OCI-LY7 (cell line): Measurements from ENCODE around the gene LRP2. TPM values are rescaled to one million over a fixed set of nuclear protein-coding genes. Genes with fewer than 3 reads are reported as not detected.

Experiments used
- BruUV-seq: library from RNA; stranded (reverse); fragments of 400-500 nt; replicated peaks from 2 replicates; lab custom pipeline; 2021; lab: Mats Ljungman, UMichigan
- CTCF ChIA-PET: fragments of 300-600 bp; sonication (Branson Sonifier 250); formaldehyde crosslinking; loops from one replicate; lab custom pipeline; 2022; ENCODE audit warnings: antibody characterized with exemption; ENCODE audit not compliant: unreplicated experiment; lab: Charles Lee
- POLR2A ChIA-PET: fragments of 300-600 bp; sonication (Branson Sonifier 250); formaldehyde crosslinking; loops from one replicate; lab custom pipeline; 2022; ENCODE audit warnings: antibody characterized with exemption; lab: Charles Lee
- DNase-seq: peaks from one replicate; pipeline ENCODE4 v3.0.0-alpha.2; 2015; ENCODE audit warnings: low spot score
- H2AFZ ChIP-seq: fragments of 200-600 bp; sonication (generic), shearing (Covaris generic); 2 replicates; pipeline ENCODE4 v1.6.1; 2014; ENCODE audit warnings: mild to moderate bottlenecking, antibody characterized with exemption, low read length, moderate library complexity
- H3K27ac ChIP-seq: fragments of 200-600 bp; sonication (generic); 2 replicates; pipeline ENCODE4 v1.5.1; 2014; ENCODE audit warnings: mixed run types, low read depth, mild to moderate bottlenecking, moderate library complexity, low read length, inconsistent platforms; ENCODE audit not compliant: poor library complexity, severe bottlenecking
- H3K36me3 ChIP-seq: fragments of 200-600 bp; sonication (generic); 2 replicates; pipeline ENCODE4 v1.6.1; 2014; ENCODE audit warnings: mild to moderate bottlenecking, antibody characterized with exemption, low read length, moderate library complexity, mixed read lengths; ENCODE audit not compliant: insufficient read depth
- H3K4me1 ChIP-seq: fragments of 200-600 bp; sonication (generic); 2 replicates; pipeline ENCODE4 v1.5.1; 2014; ENCODE audit warnings: mild to moderate bottlenecking, low read length; ENCODE audit not compliant: insufficient read depth, poor library complexity, severe bottlenecking
- H3K4me2 ChIP-seq: fragments of 200-600 bp; sonication (generic); 2 replicates; pipeline ENCODE4 v1.6.1; 2014; ENCODE audit warnings: mild to moderate bottlenecking, low read length
- H3K4me3 ChIP-seq: fragments of 200-600 bp; sonication (generic); 2 replicates; pipeline ENCODE4 v1.5.1; 2014; ENCODE audit warnings: mild to moderate bottlenecking, low read depth, low read length; ENCODE audit not compliant: poor library complexity, severe bottlenecking
- H3K79me2 ChIP-seq: fragments of 200-600 bp; sonication (generic); 2 replicates; pipeline ENCODE4 v1.6.1; 2016; ENCODE audit warnings: low read depth, mild to moderate bottlenecking, low read length, moderate library complexity, mixed read lengths; ENCODE audit not compliant: insufficient read depth
- H3K9me2 ChIP-seq: fragments of 200-600 bp; sonication (generic); 2 replicates; pipeline ENCODE4 v1.6.1; 2016; ENCODE audit warnings: mild to moderate bottlenecking, low read length, mixed read lengths; ENCODE audit not compliant: insufficient read depth
- H3K9me3 ChIP-seq: fragments of 200-600 bp; sonication (generic); 2 replicates; pipeline ENCODE4 v1.6.1; 2014; ENCODE audit warnings: mild to moderate bottlenecking, mixed run types, low read length, mixed read lengths
- H4K20me1 ChIP-seq: fragments of 200-600 bp; sonication (generic); 2 replicates; pipeline ENCODE4 v1.6.1; 2014; ENCODE audit warnings: mild to moderate bottlenecking, antibody characterized with exemption, low read length, moderate library complexity, mixed read lengths; ENCODE audit not compliant: insufficient read depth
- EZH2phosphoT487 ChIP-seq: fragments of 200-600 bp; sonication (generic); IDR thresholded peaks from 2 replicates; pipeline ENCODE4 v1.6.1; 2018; ENCODE audit warnings: low read depth, borderline replicate concordance, mild to moderate bottlenecking, mixed run types, antibody characterized with exemption, low read length, moderate library complexity, mixed read lengths
- intact Hi-C: fragments of 100-400 bp; cut with micrococcal nuclease; formaldehyde crosslinking; loops from one replicate; pipeline ENCODE4 v1.10.0; 2022; ENCODE audit not compliant: unreplicated experiment
- total RNA-seq, 2 experiments: library from RNA; depleted of rRNA in 1 of 2; stranded (reverse); fragments of >200 nt in 1 of 2; shearing (Covaris generic) in 1 of 2; gene quantifications; 2 replicates each; pipeline ENCODE4 v1.2.3, GENCODE V29; 2014 to 2022
- TF ChIP-seq, protein P1 (sequence below): fragments of 200-600 bp; sonication (generic); conservative IDR thresholded peaks from 2 replicates; pipeline ENCODE4 v1.5.1; 2014; ENCODE audit warnings: mild to moderate bottlenecking, antibody characterized with exemption, low read length, moderate library complexity, mixed read lengths

Gene LRP2
- total RNA-seq, 2 experiments from 2014 or later = 0.89 TPM; not detected in 1

DNA sequence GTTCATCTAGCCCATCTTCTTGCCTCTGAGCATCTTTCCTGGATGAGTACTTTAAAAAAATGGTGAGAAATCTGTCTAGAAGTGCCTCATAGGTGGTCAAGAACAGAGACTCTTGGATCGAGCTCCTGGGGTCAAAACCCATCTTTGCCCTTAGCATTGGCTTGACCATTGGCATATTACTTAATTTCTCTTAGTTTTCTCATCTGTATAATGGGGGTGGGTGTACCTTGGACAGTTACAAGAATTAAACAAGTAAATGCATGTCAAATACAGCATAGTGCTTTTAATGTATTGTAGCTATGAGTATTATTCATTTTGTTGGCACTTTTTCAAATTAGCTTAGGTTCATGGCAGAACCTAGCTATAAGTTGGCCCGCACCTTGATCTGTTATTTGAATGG lies 256.2 kb downstream of the LRP2 start:
- no peak overlapping the region for H3K4me3 ChIP-seq
- BruUV-seq = no TSS peak
- no peak overlapping the region for H2AFZ ChIP-seq
- no peaks in the 10 kb centered on the region for H3K36me3 ChIP-seq
- ChIA-PET CTCF (interaction anchor here (0.9 kb wide), 1 partner anchor 10 kb away, joined by 3 read pairs; no protein-coding TSS in a partner anchor), POLR2A (interaction anchor here (0.5 to 0.8 kb wide), 3 partner anchors 10 to 126 kb away, joined by 3 to 7 read pairs (median 4); no protein-coding TSS in a partner anchor)
- no peaks in the 10 kb centered on the region for H3K9me3 ChIP-seq
- no peaks in the 10 kb centered on the region for H4K20me1 ChIP-seq
- peaks cover 25% of the 10 kb centered on the region for H3K4me1 ChIP-seq
- no peaks in the 10 kb centered on the region for H3K9me2 ChIP-seq
- DNase-seq = no peak
- H3K4me2 ChIP-seq = no peak overlapping the region
- H3K79me2 ChIP-seq = no peaks in the 10 kb centered on the region
- TF ChIP-seq EZH2phosphoT487 = no peak
- TF ChIP-seq, protein P1, sequence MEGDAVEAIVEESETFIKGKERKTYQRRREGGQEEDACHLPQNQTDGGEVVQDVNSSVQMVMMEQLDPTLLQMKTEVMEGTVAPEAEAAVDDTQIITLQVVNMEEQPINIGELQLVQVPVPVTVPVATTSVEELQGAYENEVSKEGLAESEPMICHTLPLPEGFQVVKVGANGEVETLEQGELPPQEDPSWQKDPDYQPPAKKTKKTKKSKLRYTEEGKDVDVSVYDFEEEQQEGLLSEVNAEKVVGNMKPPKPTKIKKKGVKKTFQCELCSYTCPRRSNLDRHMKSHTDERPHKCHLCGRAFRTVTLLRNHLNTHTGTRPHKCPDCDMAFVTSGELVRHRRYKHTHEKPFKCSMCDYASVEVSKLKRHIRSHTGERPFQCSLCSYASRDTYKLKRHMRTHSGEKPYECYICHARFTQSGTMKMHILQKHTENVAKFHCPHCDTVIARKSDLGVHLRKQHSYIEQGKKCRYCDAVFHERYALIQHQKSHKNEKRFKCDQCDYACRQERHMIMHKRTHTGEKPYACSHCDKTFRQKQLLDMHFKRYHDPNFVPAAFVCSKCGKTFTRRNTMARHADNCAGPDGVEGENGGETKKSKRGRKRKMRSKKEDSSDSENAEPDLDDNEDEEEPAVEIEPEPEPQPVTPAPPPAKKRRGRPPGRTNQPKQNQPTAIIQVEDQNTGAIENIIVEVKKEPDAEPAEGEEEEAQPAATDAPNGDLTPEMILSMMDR = no peak
- intact Hi-C loops = no loop called here
- no peak overlapping the region for H3K27ac ChIP-seq

DNA sequence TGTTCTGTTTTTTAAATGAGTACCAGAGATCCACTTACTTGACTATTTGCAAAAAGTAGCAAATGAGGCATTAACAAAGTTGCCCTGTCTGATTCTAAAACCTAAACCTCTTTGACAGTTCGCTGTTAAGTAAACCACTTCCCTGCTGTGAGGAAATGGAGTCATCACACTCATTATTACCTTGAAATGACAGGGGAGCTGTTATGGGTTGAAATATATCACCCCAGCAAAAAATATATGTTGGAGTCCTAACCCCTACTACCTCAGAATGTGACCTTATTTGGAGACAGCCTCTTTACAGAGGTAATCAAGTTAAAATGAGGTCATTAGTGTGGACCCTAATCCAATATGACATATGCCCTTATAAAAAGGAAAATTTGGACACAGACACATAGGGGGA lies 256.9 kb downstream of the LRP2 start:
- H3K4me2 ChIP-seq = no peak overlapping the region
- no peak overlapping the region for H2AFZ ChIP-seq
- no peak for DNase-seq
- H3K79me2 ChIP-seq = no peaks in the 10 kb centered on the region
- CTCF ChIA-PET = interaction anchor here (0.9 kb wide), 1 partner anchor 9 kb away, joined by 3 read pairs; no protein-coding TSS in a partner anchor
- peaks cover 32% of the 10 kb centered on the region for H3K4me1 ChIP-seq
- no peak overlapping the region for H3K27ac ChIP-seq
- BruUV-seq = no TSS peak
- H3K9me2 ChIP-seq = no peaks in the 10 kb centered on the region
- no peaks in the 10 kb centered on the region for H3K36me3 ChIP-seq
- intact Hi-C loops = no loop called here
- TF ChIP-seq EZH2phosphoT487 = no peak
- TF ChIP-seq, protein P1 = no peak
- POLR2A ChIA-PET = interaction anchor here (0.5 to 0.8 kb wide), 3 partner anchors 9 to 126 kb away, joined by 3 to 7 read pairs (median 4); no protein-coding TSS in a partner anchor
- no peaks in the 10 kb centered on the region for H3K9me3 ChIP-seq
- H3K4me3 ChIP-seq = no peak overlapping the region
- no peaks in the 10 kb centered on the region for H4K20me1 ChIP-seq

DNA sequence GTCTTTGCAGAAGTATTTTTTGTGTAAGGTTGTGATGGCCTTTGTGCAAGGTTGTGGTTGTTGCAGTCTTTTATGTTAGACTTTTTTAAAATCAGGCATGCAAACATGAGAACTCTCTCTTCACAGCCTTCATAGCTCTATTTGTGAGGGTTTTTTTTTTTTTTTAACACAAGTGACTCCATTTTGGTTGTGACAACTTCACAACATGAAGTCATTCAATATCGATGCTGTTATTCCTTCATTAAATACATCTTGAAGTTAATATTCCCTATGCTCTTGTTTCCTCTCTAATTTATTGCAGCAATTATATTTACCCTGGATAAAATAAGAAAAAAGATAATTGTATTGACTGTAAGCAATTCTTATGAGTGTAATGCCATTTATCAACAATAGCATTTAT lies 257.5 kb downstream of the LRP2 start:
- intact Hi-C loops = no loop called here
- BruUV-seq = no TSS peak
- CTCF ChIA-PET = no interaction called here

More for the DNA sequence above, 257.5 kb downstream of the LRP2 start:
- H3K9me2 ChIP-seq = no peaks in the 10 kb centered on the region
- POLR2A ChIA-PET = interaction anchor here (0.6 to 1.1 kb wide), 4 partner anchors 9 to 1118 kb away, joined by 3 to 5 read pairs (median 4); no protein-coding TSS in a partner anchor
- H3K27ac ChIP-seq = no peak overlapping the region
- no peak overlapping the region for H3K4me2 ChIP-seq
- no peaks in the 10 kb centered on the region for H4K20me1 ChIP-seq
- H2AFZ ChIP-seq = no peak overlapping the region
- no peak for DNase-seq
- H3K36me3 ChIP-seq = no peaks in the 10 kb centered on the region
- TF ChIP-seq, protein P1 = no peak
- TF ChIP-seq EZH2phosphoT487 = no peak
- no peaks in the 10 kb centered on the region for H3K9me3 ChIP-seq
- no peak overlapping the region for H3K4me3 ChIP-seq
- H3K4me1 ChIP-seq = peaks cover 38% of the 10 kb centered on the region
- no peaks in the 10 kb centered on the region for H3K79me2 ChIP-seq
